ENCODE data around the gene MRPL24. TPM values are rescaled to one million over a fixed set of nuclear protein-coding genes. Genes with fewer than 3 reads are reported as not detected.
A peak's percentile ranks its signal among the peaks of the same experiment; 100 is the strongest.

Gene MRPL24
- total and polyA plus RNA-seq, 2 of the 13 experiments (the other 11 are each of a cell fraction or from before 2014, with no cell fraction given): 38.1 to 42.9 TPM

- TF ChIP-seq ZNF766 (CRISPR knock-in tag; IDR thresholded peaks at IDR 0.05; ENCODE audit: borderline replicate concordance): peak; percentile 64; the same call in 1 of the 2 replicates
- TF ChIP-seq EZH2 (conservative IDR thresholded peaks at IDR 0.05; ENCODE audit: low read depth, low read length): no peak
- TF ChIP-seq POLR2AphosphoS5 (IDR thresholded peaks at IDR 0.05; ENCODE audit: low read depth, low read length): no peak
- no peak for TF ChIP-seq GPBP1L1 (CRISPR knock-in tag; IDR thresholded peaks at IDR 0.05)
- TF ChIP-seq TRAFD1 (CRISPR knock-in tag; IDR thresholded peaks at IDR 0.05; ENCODE audit: borderline replicate concordance): no peak
- TF ChIP-seq BRD4 (CRISPR knock-in tag; IDR thresholded peaks at IDR 0.05): 0 out of 2 replicates have a peak, but pooled peaks have one; percentile 28
- TF ChIP-seq ZNF335 (CRISPR knock-in tag; IDR thresholded peaks at IDR 0.05): no peak
- TF ChIP-seq IKZF4 (CRISPR knock-in tag; IDR thresholded peaks at IDR 0.05; ENCODE audit: borderline replicate concordance, low read depth, not compliant biosample characterization): peak; percentile 16
- 0 out of 2 replicates have a peak, but pooled peaks have one; percentile 40 for TF ChIP-seq ZBTB10 (CRISPR knock-in tag; IDR thresholded peaks at IDR 0.05; ENCODE audit: borderline replicate concordance)
- no peak for TF ChIP-seq HNRNPLL (IDR thresholded peaks at IDR 0.05; ENCODE audit: low read depth, low read length, poor library complexity, severe bottlenecking)
- peak; percentile 17; the same call in 1 of the 2 replicates for TF ChIP-seq ZNF501 (CRISPR knock-in tag; IDR thresholded peaks at IDR 0.05)
- peak; percentile 14; the same call in 1 of the 2 replicates for TF ChIP-seq ETV5 (CRISPR knock-in tag; IDR thresholded peaks at IDR 0.05; ENCODE audit: borderline replicate concordance)
- no peak for TF ChIP-seq PHB2 (IDR thresholded peaks at IDR 0.05; ENCODE audit: partially characterized antibody)
- TF ChIP-seq ZFP90 (CRISPR knock-in tag; IDR thresholded peaks at IDR 0.05; ENCODE audit: borderline replicate concordance): no peak
- TF ChIP-seq PBX2 (CRISPR knock-in tag; IDR thresholded peaks at IDR 0.05): no peak
- no peak for TF ChIP-seq ZNF773 (CRISPR knock-in tag; IDR thresholded peaks at IDR 0.05; ENCODE audit: borderline replicate concordance)
Measured at GRCh38 chr1:156766298-156767100, 25.6 kb upstream of the MRPL24 start (continued).

Measured in HepG2 (cell line).